Glomerular visceral epithelial cell (primary cell): ENCODE measurements around the gene ADAM12.

ENCODE experiments used
- DNase-seq: peaks from one replicate; pipeline ENCODE4 v3.0.0-alpha.2; 2016; ENCODE audit errors: extremely low spot score

Gene ADAM12

DNA sequence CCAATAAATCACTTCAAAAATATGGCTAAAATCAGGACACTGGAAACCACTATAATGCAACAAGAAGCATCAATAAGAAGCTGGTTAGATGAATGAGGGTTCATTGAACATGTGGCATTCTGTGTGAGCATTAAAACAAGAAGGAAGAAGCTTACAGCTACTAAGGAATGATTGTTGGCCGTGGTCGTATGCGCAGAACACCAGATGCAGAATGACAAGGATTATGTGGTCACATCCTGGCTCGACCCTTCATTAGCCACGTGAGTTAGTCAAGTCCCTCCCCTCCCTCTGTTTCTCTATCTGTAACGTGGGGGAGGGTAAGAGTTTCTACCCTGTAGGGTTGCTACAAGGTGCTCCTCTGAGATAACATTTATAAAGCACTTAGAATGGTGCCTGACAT is 174.3 kb downstream of the ADAM12 start:
- no peak for DNase-seq

DNA sequence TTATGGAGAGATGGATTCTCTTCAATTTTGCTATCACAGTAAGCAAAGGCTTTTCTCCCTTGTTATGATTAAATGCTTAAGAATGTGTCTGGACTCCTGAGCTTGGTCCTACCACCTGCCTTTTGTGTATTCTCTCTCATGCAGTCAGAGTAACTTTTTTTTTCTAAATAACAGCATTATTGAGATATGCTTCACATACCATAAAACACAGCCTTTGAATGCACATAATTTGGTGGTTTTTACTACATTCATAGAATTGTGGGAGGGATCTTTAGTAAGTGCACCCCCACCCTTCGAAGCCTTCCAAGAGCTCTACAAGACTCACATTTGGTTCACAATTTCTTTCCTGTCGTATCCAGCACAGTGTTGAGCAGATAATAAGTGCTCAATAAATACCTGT is 175.5 kb downstream of the ADAM12 start:
- peak; percentile 36 for DNase-seq

DNA sequence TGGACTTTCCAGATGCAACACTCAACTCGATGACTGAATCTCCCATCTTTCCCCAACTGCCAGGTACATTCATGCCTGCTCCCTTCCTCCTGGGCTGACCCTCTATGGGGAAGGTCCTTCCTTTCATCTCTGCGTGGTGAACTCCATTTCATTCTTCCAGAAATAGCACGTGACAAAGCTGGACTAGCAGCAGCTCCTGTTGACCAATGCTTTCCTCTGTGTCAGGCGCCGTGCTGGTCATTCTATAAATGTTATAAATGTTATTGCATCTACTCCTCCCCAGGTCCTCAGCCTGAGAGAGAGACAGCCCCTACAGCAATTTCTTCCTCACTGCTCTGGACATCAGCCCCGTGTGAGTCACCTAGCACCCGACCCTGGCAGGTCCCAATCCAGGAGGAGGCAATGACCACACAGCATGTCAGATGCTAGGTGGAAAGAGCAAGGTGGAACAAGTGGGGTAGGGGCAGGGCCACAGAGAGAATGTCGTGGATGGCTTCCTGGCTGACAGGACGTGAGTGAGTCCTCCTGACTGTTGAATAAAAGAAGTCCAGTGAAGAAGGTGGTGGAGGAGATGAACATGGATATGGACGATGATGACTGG is 178.1 kb downstream of the ADAM12 start:
- peak; percentile 40 for DNase-seq

DNA sequence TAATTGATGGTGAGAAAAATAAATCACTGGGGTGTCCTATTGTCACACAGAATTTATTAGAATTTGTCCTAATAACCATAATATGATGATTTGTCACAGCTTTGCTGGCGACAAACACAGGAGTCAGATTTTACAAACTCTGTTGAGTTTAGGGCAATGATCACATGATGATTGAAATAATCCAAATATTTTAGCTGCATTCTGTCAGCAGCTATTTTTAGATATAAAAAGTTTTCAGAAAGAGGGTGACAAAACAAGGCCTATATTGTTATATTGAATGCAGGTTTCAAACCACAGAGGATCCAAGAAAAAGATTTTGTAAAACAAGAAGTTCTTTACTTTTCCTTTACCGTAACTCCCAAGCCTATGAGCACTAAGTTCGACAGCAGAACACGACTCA is 178.8 kb downstream of the ADAM12 start:
- DNase-seq: no peak

- no peak for DNase-seq
These were observed 179.5 kb downstream of the ADAM12 start for GRCh38 chr10:126208726-126209302.

GRCh38 chr10:126207851-126208250 is 180.4 kb downstream of the ADAM12 start:
- no peak for DNase-seq

- no peak for DNase-seq
These were observed 180.9 kb downstream of the ADAM12 start for GRCh38 chr10:126207313-126207771.

- no peak for DNase-seq
These were observed 182.6 kb downstream of the ADAM12 start for GRCh38 chr10:126205486-126206205.

- DNase-seq: peak; percentile 91
These were observed 184.0 kb downstream of the ADAM12 start for GRCh38 chr10:126204320-126204719.

GRCh38 chr10:126203746-126204145 is 184.5 kb downstream of the ADAM12 start:
- peak; percentile 30 for DNase-seq

- DNase-seq: no peak
These were observed 186.7 kb downstream of the ADAM12 start for GRCh38 chr10:126201603-126202002.

DNA sequence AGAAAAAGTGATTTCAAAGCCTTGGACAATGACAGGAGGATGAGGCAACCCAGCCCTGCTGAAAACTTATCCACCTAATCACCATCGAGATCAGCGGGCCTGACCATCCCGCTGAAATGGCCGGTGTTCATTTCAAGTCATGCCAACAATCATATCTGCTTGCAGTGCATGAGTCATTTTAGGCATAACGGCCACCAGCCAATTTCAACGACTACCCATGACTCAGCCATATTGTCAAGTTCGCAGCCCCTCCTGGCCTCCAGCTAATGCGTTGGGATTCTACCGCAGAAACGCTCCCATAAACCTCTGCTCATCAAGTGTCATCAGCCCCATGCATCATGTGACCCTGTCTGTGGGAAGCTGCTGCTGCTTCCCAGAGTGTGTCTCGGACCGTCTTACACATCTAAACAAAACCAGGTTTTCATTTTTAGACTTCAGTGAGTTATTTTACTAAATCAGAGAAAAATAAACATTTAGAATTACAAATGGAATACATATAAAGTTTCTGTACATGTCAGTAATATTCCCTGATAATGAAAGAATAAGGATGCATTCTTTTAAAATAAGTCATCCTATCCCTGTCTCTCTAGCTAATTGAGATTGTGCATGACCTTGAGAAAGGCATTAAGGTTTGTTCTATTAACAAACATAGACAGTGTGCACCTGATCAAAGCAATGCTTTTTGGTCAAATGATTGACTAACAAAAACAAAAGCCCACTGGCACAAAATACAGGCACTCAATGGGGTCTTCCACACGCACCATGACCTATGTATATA is 188.9 kb downstream of the ADAM12 start:
- peak; percentile 98 for DNase-seq

DNA sequence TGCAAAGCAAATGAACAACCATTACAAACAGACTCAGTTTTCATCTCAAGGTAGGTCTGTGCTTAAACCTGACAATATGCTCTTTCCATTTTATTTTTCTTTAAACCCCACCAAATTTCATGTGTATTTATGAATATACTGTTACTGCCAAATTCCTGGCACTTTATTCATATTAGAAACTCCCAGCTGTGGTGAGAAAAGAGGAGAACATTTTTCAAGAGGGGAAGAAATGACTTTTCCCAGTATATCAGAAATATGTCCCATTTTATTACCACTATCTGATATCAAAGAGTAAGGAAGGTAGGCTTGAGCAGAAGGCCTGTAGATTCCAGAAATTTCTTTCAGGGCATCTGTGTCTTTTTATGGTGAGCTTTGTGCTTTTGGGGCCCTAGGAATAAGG is 189.6 kb downstream of the ADAM12 start:
- no peak for DNase-seq

- DNase-seq: no peak
These were observed 191.2 kb downstream of the ADAM12 start for GRCh38 chr10:126197036-126197543.

DNA sequence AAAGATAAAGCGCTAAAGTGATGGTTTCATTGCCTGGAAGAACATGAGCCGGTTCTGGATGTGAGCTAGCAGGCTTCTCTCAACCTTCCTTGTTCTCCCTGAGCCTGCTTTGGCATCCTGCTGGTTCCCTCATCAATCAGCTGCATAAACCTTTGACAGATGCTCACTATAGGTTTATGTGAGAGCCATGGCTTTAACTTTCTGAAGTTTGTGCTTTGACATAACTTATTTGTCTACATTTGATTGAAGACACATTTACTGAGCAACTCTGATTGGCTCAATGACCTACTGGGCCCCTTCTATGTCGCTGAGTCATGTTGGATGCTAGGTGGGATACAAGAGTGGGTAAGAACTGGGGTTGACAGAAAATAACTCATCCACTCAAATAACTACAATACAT is 192.0 kb downstream of the ADAM12 start:
- no peak for DNase-seq

DNA sequence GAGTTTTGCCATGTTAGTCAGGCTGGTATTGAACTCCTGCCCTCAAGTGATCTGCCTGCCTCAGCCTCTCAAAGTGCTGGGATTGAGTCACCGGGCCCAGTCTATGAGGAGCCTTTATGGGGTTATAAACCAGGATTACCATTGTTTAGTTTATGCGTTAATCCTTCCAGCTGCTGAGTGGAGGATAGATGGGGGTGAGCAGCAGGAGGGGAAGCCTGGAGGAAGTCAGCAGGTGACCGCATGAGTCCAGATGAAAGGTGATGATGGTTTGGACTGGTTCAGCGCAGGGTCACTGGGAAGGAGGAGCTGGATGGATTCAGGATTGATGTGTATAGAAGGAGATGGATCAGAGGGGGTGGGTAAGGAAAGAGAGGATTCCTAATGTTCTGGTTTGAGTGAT is 197.1 kb downstream of the ADAM12 start:
- DNase-seq: no peak

GRCh38 chr10:126188679-126189200 is 199.5 kb downstream of the ADAM12 start:
- no peak for DNase-seq

DNA sequence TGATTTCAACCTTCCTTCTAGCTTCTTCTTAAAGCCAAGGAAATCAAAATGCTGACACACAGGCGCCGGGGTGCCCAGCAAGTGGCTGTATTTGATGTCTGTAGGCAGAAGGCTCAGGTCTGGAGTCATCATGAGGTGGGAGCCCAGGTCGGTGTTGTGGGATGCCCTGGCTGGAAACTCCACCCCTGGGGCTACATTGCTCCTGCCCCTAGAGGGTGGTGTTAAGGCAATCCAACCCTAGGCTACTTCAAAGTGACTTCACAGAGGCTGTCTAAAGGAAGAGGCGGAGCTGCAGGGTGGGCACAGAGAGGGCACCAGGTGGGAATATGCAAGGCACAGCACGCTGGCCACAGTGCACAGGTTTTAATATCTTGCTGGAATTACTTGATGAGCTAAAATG is 200.9 kb downstream of the ADAM12 start:
- no peak for DNase-seq

GRCh38 chr10:126186766-126187165 is 201.5 kb downstream of the ADAM12 start:
- DNase-seq: no peak

DNA sequence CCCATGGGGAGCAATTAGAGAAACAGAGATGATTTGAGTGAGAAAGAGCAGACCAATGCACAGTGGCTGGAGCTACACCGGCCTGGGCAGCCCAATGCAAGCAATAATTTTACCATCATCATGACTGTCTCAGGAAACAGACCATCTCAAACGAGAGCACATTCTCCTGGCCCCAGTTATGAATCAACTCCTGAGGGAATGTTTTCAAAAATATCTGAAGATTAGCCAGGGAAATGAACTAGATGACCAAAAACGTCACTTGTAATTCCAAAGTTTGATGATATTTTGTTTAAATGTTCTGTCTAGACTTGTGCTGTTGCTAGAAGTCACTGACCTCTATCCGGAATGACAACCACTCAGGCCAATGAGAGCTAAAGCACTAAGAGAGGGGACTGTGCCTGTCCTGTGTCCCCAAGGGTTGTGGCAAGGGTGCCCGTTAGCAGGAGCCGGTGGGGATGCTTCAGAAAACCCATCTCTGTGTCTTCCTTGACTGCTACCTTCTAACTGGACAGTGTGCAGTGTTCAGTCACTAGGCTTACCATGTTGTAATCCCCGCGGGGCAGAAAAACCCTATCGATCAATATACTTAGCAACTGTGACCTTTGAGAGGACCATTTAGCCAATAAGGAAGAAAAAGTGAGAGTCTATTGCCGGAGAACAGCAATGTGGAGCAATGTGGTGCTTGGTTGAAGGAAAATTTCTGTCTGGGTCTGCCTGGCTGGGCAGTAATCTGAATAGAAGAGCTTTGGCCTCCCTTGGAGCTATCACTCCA is 202.4 kb downstream of the ADAM12 start:
- no peak for DNase-seq

- no peak for DNase-seq
These were observed 206.7 kb downstream of the ADAM12 start for GRCh38 chr10:126181626-126182025.
